ENCODE results near the gene SLC8A1. TPM values are rescaled to one million over a fixed set of nuclear protein-coding genes. Genes with fewer than 3 reads are reported as not detected.

SLC8A1 gene
- total RNA-seq, 1 donor from 2014 or later: 1.9 TPM

- TF ChIP-seq CTCF (IDR thresholded peaks at IDR 0.05; ENCODE audit: partially characterized antibody, unreplicated experiment): no peak
- Mint-ChIP-seq H3K36me3 (ENCODE audit: unreplicated experiment) (no peaks in the 10 kb centered on the region), H3K4me1 (ENCODE audit: low read depth, unreplicated experiment) (no peaks in the 10 kb centered on the region), H3K4me3 (ENCODE audit: unreplicated experiment) (no peak overlapping the region), H3K27me3 (ENCODE audit: unreplicated experiment) (no peaks in the 10 kb centered on the region), H3K27ac (ENCODE audit: unreplicated experiment) (no peak overlapping the region), H3K9me3 (ENCODE audit: unreplicated experiment) (no peaks in the 10 kb centered on the region)
- DNase-seq: no peak
Observed at GRCh38 chr2:40317046-40317445, 134.8 kb downstream of the SLC8A1 start.

- DNase-seq: no peak
- TF ChIP-seq CTCF (IDR thresholded peaks at IDR 0.05; ENCODE audit: partially characterized antibody, unreplicated experiment): no peak
- Mint-ChIP-seq H3K9me3 (ENCODE audit: unreplicated experiment) (no peaks in the 10 kb centered on the region), H3K4me3 (ENCODE audit: unreplicated experiment) (no peak overlapping the region), H3K27me3 (ENCODE audit: unreplicated experiment) (no peaks in the 10 kb centered on the region), H3K27ac (ENCODE audit: unreplicated experiment) (no peak overlapping the region), H3K4me1 (ENCODE audit: low read depth, unreplicated experiment) (no peaks in the 10 kb centered on the region), H3K36me3 (ENCODE audit: unreplicated experiment) (no peaks in the 10 kb centered on the region)
Observed at GRCh38 chr2:40316620-40317019, 135.3 kb downstream of the SLC8A1 start.

GRCh38 chr2:40315683-40316082 lies 136.2 kb downstream of the SLC8A1 start:
- Mint-ChIP-seq H3K9me3 (ENCODE audit: unreplicated experiment) (no peaks in the 10 kb centered on the region), H3K27me3 (ENCODE audit: unreplicated experiment) (no peaks in the 10 kb centered on the region), H3K36me3 (ENCODE audit: unreplicated experiment) (no peaks in the 10 kb centered on the region), H3K4me1 (ENCODE audit: low read depth, unreplicated experiment) (no peaks in the 10 kb centered on the region), H3K4me3 (ENCODE audit: unreplicated experiment) (no peak overlapping the region), H3K27ac (ENCODE audit: unreplicated experiment) (no peak overlapping the region)
- DNase-seq: no peak
- no peak for TF ChIP-seq CTCF (IDR thresholded peaks at IDR 0.05; ENCODE audit: partially characterized antibody, unreplicated experiment)

DNA sequence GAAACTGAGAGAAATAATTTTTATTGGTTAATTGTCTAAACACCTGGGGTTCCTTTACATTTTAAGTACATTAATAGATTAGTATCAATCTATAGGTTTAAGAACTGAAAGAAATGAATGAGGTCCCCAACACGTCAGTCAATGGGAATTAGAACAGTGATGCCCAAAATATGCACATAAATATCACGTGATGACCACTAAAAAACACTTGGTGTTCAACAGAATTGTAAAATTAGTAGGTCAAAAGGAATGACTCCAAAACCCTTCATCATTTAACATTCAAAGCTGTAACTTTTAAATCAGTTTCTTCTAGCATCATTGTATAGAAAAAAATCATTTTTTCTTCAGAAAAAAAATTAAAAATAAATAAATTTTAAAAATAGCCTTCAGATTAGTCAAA lies 140.9 kb downstream of the SLC8A1 start:
- DNase-seq: no peak
- Mint-ChIP-seq H3K4me3 (ENCODE audit: unreplicated experiment) (no peak overlapping the region), H3K27me3 (ENCODE audit: unreplicated experiment) (no peaks in the 10 kb centered on the region), H3K9me3 (ENCODE audit: unreplicated experiment) (no peaks in the 10 kb centered on the region), H3K36me3 (ENCODE audit: unreplicated experiment) (no peaks in the 10 kb centered on the region), H3K27ac (ENCODE audit: unreplicated experiment) (no peak overlapping the region), H3K4me1 (ENCODE audit: low read depth, unreplicated experiment) (no peaks in the 10 kb centered on the region)
- no peak for TF ChIP-seq CTCF (IDR thresholded peaks at IDR 0.05; ENCODE audit: partially characterized antibody, unreplicated experiment)

DNA sequence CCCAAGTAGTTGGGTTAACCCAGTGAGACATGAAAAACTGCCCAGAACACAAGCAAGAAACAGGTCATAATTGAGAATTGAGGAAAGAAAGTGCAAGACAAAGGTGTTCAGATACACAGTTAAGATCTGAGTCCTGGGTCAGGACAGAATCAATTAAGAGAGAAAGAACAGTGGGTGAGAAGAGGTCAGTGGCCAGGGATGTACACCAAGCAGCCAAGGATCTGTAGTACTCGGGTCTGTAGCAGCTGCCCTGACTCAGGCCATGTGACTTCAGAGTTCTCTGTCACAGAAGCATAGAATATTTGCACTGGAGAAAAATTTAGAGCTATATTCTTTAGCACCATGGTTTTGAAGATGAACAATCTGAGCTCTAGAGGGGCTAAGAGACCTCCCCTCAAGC lies 141.6 kb downstream of the SLC8A1 start:
- no peaks in the 10 kb centered on the region for H3K4me1 Mint-ChIP-seq (ENCODE audit: low read depth, unreplicated experiment)
- H3K27ac Mint-ChIP-seq (ENCODE audit: unreplicated experiment): no peak overlapping the region
- H3K9me3 Mint-ChIP-seq (ENCODE audit: unreplicated experiment): no peaks in the 10 kb centered on the region
- no peak for DNase-seq
- H3K36me3 Mint-ChIP-seq (ENCODE audit: unreplicated experiment): no peaks in the 10 kb centered on the region
- no peak overlapping the region for H3K4me3 Mint-ChIP-seq (ENCODE audit: unreplicated experiment)
- no peaks in the 10 kb centered on the region for H3K27me3 Mint-ChIP-seq (ENCODE audit: unreplicated experiment)
- TF ChIP-seq CTCF (IDR thresholded peaks at IDR 0.05; ENCODE audit: partially characterized antibody, unreplicated experiment): no peak
